ENCODE measurements around the gene MLANA.

GRCh38 chr9:5945112-5945511, 54.4 kb downstream of the MLANA start:
- TF ChIP-seq POLR2A (IDR thresholded peaks at IDR 0.05): no peak
- TF ChIP-seq POLR2AphosphoS5 (IDR thresholded peaks at IDR 0.05): no peak

Measured in spleen (tissue), 3 donors.